PC-9 (cell line): ENCODE results near the gene CCL14. TPM values are rescaled to one million over a fixed set of nuclear protein-coding genes. Genes with fewer than 3 reads are reported as not detected.

Source experiments
- BruUV-seq: library from RNA; stranded (reverse); fragments of 400-500 nt; replicated peaks from 2 replicates; lab custom pipeline; 2021; lab: Mats Ljungman, UMichigan
- CTCF ChIA-PET: fragments of 300-600 bp; sonication (Branson Sonifier 250); formaldehyde crosslinking; loops from one replicate; lab custom pipeline; 2022; ENCODE audit warnings: antibody characterized with exemption; lab: Charles Lee
- POLR2A ChIA-PET: fragments of 300-600 bp; sonication (Branson Sonifier 250); formaldehyde crosslinking; loops from one replicate; lab custom pipeline; 2022; ENCODE audit warnings: antibody characterized with exemption; ENCODE audit not compliant: unreplicated experiment; lab: Charles Lee
- DNase-seq, 2 experiments: peaks; one replicate each; pipeline versions ENCODE4 v3.0.0 to v3.0.0-alpha.2; 2015 to 2022; ENCODE audit warnings: mixed read lengths in 1 of 2
- H2AFZ ChIP-seq: fragments of 200-600 bp; sonication (generic); 2 replicates; pipeline ENCODE4 v1.8.1; 2017; ENCODE audit warnings: antibody characterized with exemption
- H3F3A ChIP-seq: fragments of 200-600 bp; sonication (generic); 2 replicates; pipeline ENCODE4 v1.8.1; 2017; ENCODE audit warnings: antibody characterized with exemption, mild to moderate bottlenecking, low read depth; ENCODE audit not compliant: insufficient read depth
- H3K27ac ChIP-seq: fragments of 200-600 bp; sonication (generic); 2 replicates; pipeline ENCODE4 v1.6.1; 2016; ENCODE audit warnings: mixed run types
- H3K27me3 ChIP-seq: fragments of 200-600 bp; sonication (generic); 2 replicates; pipeline ENCODE4 v1.6.1; 2016; ENCODE audit warnings: low read depth, mixed run types; ENCODE audit not compliant: insufficient read depth
- H3K36me3 ChIP-seq: fragments of 200-600 bp; sonication (generic); 2 replicates; pipeline ENCODE4 v1.6.1; 2016; ENCODE audit warnings: low read depth, mixed run types
- H3K4me1 ChIP-seq: fragments of 200-600 bp; sonication (generic); replicated peaks from 2 replicates; pipeline ENCODE4 v1.6.1; 2016; ENCODE audit warnings: mixed run types; ENCODE audit not compliant: insufficient read depth
- H3K4me2 ChIP-seq: fragments of 200-600 bp; sonication (generic); 2 replicates; pipeline ENCODE4 v1.6.1; 2017; ENCODE audit warnings: mixed run types
- H3K4me3 ChIP-seq: fragments of 200-600 bp; sonication (generic); 2 replicates; pipeline ENCODE4 v1.6.1; 2016; ENCODE audit warnings: mixed run types
- H3K79me2 ChIP-seq: fragments of 200-600 bp; sonication (generic); 2 replicates; pipeline ENCODE4 v1.6.1; 2017; ENCODE audit warnings: low read depth, mixed run types
- H3K9me2 ChIP-seq: fragments of 200-600 bp; sonication (generic); 2 replicates; pipeline ENCODE4 v1.8.1; 2017; ENCODE audit warnings: mild to moderate bottlenecking; ENCODE audit not compliant: insufficient read depth
- H3K9me3 ChIP-seq: fragments of 200-600 bp; sonication (generic); 2 replicates; pipeline ENCODE4 v1.8.1; 2016; ENCODE audit warnings: low read depth; ENCODE audit not compliant: insufficient read depth
- H4K20me1 ChIP-seq: fragments of 200-600 bp; sonication (generic); 2 replicates; pipeline ENCODE4 v1.8.1; 2017; ENCODE audit not compliant: insufficient read depth
- CTCF ChIP-seq: fragments of 200-600 bp; sonication (generic); conservative IDR thresholded peaks from 2 replicates; pipeline ENCODE4 v1.6.1; 2017; ENCODE audit warnings: mixed run types, antibody characterized with exemption, mild to moderate bottlenecking, moderate library complexity
- EZH2 ChIP-seq: fragments of 200-600 bp; sonication (generic); IDR thresholded peaks from 2 replicates; pipeline ENCODE4 v1.8.0; 2017; ENCODE audit warnings: antibody characterized with exemption, low read depth
- intact Hi-C: fragments of 100-400 bp; cut with micrococcal nuclease; formaldehyde crosslinking; loops from one replicate; pipeline ENCODE4 v1.10.0; 2022; ENCODE audit not compliant: unreplicated experiment
- total RNA-seq: library from RNA; stranded (reverse); gene quantifications from 2 replicates; pipeline ENCODE4 v1.2.3, GENCODE V29; 2021

CCL14 gene
- total RNA-seq, 1 experiment from 2014 or later = not detected

- no peak overlapping the region for H2AFZ ChIP-seq
- H3F3A ChIP-seq = no peaks in the 10 kb centered on the region
- ChIA-PET CTCF (interaction anchor here (1.0 kb wide), 1 partner anchor 22 kb away, joined by 4 read pairs; no protein-coding TSS in a partner anchor), POLR2A (interaction anchor here (0.7 kb wide), 1 partner anchor 245 kb away, joined by 3 read pairs; no protein-coding TSS in a partner anchor)
- no peak overlapping the region for H3K4me2 ChIP-seq
- H3K36me3 ChIP-seq = no peaks in the 10 kb centered on the region
- H3K4me3 ChIP-seq = no peak overlapping the region
- no peaks in the 10 kb centered on the region for H3K4me1 ChIP-seq
- no TSS peak for BruUV-seq
- no peaks in the 10 kb centered on the region for H3K79me2 ChIP-seq
- H3K9me3 ChIP-seq = no peaks in the 10 kb centered on the region
- H4K20me1 ChIP-seq = no peaks in the 10 kb centered on the region
- peaks cover 34% of the 10 kb centered on the region for H3K27me3 ChIP-seq
- intact Hi-C loops = loop anchor here (10.0 kb wide), 1 partner anchor 93 kb away; no protein-coding TSS in a partner anchor
- H3K27ac ChIP-seq = no peak overlapping the region
- DNase-seq = no peak
- TF ChIP-seq CTCF (no peak), EZH2 (no peak)
- no peaks in the 10 kb centered on the region for H3K9me2 ChIP-seq
These were observed 38.4 kb downstream of the CCL14 start for GRCh38 chr17:35948092-35948491.

GRCh38 chr17:35947156-35947585 lies 39.4 kb downstream of the CCL14 start:
- DNase-seq = peak in 1 of 2 experiments; percentile 47
- Histone ChIP-seq H3F3A (no peaks in the 10 kb centered on the region), H3K9me3 (no peaks in the 10 kb centered on the region), H3K4me3 (no peak overlapping the region; the same call in 1 of the 2 replicates), H3K27ac (no peak overlapping the region), H3K4me1 (no peaks in the 10 kb centered on the region), H3K4me2 (peak overlapping the region; percentile 49), H3K36me3 (no peaks in the 10 kb centered on the region), H3K27me3 (peaks cover 28% of the 10 kb centered on the region), H2AFZ (no peak overlapping the region), H3K79me2 (no peaks in the 10 kb centered on the region), H4K20me1 (no peaks in the 10 kb centered on the region), H3K9me2 (no peaks in the 10 kb centered on the region)
- intact Hi-C loops = loop anchor here (10.0 kb wide), 1 partner anchor 92 kb away; no protein-coding TSS in a partner anchor
- TF ChIP-seq EZH2 (no peak), CTCF (peak; percentile 85)
- no TSS peak for BruUV-seq
- POLR2A ChIA-PET = no interaction called here
- CTCF ChIA-PET = interaction anchor here (0.7 kb wide), 1 partner anchor 65 kb away, joined by 6 read pairs; no protein-coding TSS in a partner anchor

GRCh38 chr17:35944151-35944550 lies 42.4 kb downstream of the CCL14 start:
- no peaks in the 10 kb centered on the region for H3K9me2 ChIP-seq
- H3K9me3 ChIP-seq = no peaks in the 10 kb centered on the region
- no TSS peak for BruUV-seq
- POLR2A ChIA-PET = no interaction called here
- H3K4me2 ChIP-seq = no peak overlapping the region
- H3K27ac ChIP-seq = no peak overlapping the region
- TF ChIP-seq CTCF (no peak), EZH2 (no peak)
- CTCF ChIA-PET = no interaction called here
- peak in 1 of 2 experiments; percentile 19 for DNase-seq
- H3K36me3 ChIP-seq = no peaks in the 10 kb centered on the region
- no peak overlapping the region for H3K4me3 ChIP-seq
- no peak overlapping the region for H2AFZ ChIP-seq
- H3K4me1 ChIP-seq = no peaks in the 10 kb centered on the region
- intact Hi-C loops = loop anchor here (10.0 kb wide), 1 partner anchor 89 kb away; no protein-coding TSS in a partner anchor
- H3F3A ChIP-seq = no peaks in the 10 kb centered on the region
- peaks cover 10% of the 10 kb centered on the region for H3K27me3 ChIP-seq
- no peaks in the 10 kb centered on the region for H3K79me2 ChIP-seq
- no peaks in the 10 kb centered on the region for H4K20me1 ChIP-seq
